HepG2 (cell line): ENCODE measurements around the gene ZNF526. TPM values are rescaled to one million over a fixed set of nuclear protein-coding genes. Genes with fewer than 3 reads are reported as not detected.
A peak's percentile ranks its signal among the peaks of the same experiment; 100 is the strongest.

Experiments
- CENPT ChIP-seq: sonication (generic); formaldehyde crosslinking; IDR thresholded peaks from 2 replicates; pipeline ENCODE4 v1.8.0; 2022; ENCODE audit warnings: low read depth, mild to moderate bottlenecking, moderate library complexity, missing genetic modification reagents
- CREB1 ChIP-seq, 2 experiments: fragments of 450-650 bp in 1 of 2; IDR thresholded peaks; 2 replicates each; pipeline ENCODE4 v1.6.1; 2016 to 2017; ENCODE audit warnings: control low read depth in 1 of 2, mild to moderate bottlenecking in 1 of 2, missing compliant biosample characterization in 1 of 2, missing genetic modification characterization in 1 of 2
- EED ChIP-seq: sonication (generic); formaldehyde crosslinking; IDR thresholded peaks from 2 replicates; pipeline ENCODE4 v1.5.0; 2020; ENCODE audit warnings: mild to moderate bottlenecking, missing genetic modification reagents
- ELF4 ChIP-seq: sonication (generic); formaldehyde crosslinking; IDR thresholded peaks from 2 replicates; pipeline ENCODE4 v1.5.0; 2020; ENCODE audit warnings: missing genetic modification reagents, mild to moderate bottlenecking, moderate library complexity, borderline replicate concordance
- IKZF1 ChIP-seq: fragments of 450-650 bp; IDR thresholded peaks from 2 replicates; pipeline ENCODE4 v1.7.1; 2016
- KLF15 ChIP-seq: sonication (generic); formaldehyde crosslinking; IDR thresholded peaks from 2 replicates; pipeline ENCODE4 v1.8.1; 2023; ENCODE audit warnings: borderline replicate concordance, mild to moderate bottlenecking, inconsistent platforms, missing genetic modification reagents, mixed read lengths
- NFKB2 ChIP-seq: sonication (generic); formaldehyde crosslinking; IDR thresholded peaks from 2 replicates; pipeline ENCODE4 v1.4.0; 2020; ENCODE audit warnings: missing genetic modification reagents, borderline replicate concordance
- NR2C2 ChIP-seq: sonication (generic); formaldehyde crosslinking; IDR thresholded peaks from 2 replicates; pipeline ENCODE4 v1.4.0; 2020; ENCODE audit warnings: missing genetic modification reagents, mild to moderate bottlenecking, moderate library complexity, borderline replicate concordance
- SMYD3 ChIP-seq: sonication (generic); formaldehyde crosslinking; IDR thresholded peaks from 2 replicates; pipeline ENCODE4 v1.8.1; 2023; ENCODE audit warnings: mild to moderate bottlenecking, missing genetic modification reagents
- STAT5B ChIP-seq: sonication (generic); formaldehyde crosslinking; IDR thresholded peaks from 2 replicates; pipeline ENCODE4 v1.4.0; 2020; ENCODE audit warnings: missing genetic modification reagents
- ZNF333 ChIP-seq: sonication (generic); formaldehyde crosslinking; IDR thresholded peaks from 2 replicates; pipeline ENCODE4 v1.4.0; 2020; ENCODE audit warnings: mild to moderate bottlenecking, missing genetic modification reagents, borderline replicate concordance
- polyA plus RNA-seq, 8 experiments: library from polyadenylated mRNA; depleted of rRNA in 3 of 8; stranded (reverse) in 7 of 8; unstranded in 1 of 8; fragments of >200 nt; fragmentation: Illumina TruSeq in 4 of 8; extraction: Trizol in 4 of 8; gene quantifications; 2 replicates each; pipeline versions ENCODE4 v1.2.1 to v1.2.3, GENCODE V29; 2011 to 2016; ENCODE audit warnings: low read depth in 4 of 8, missing spikeins in 1 of 8, mixed read lengths in 1 of 8; ENCODE audit not compliant: insufficient read depth in 1 of 8
- total RNA-seq, 5 experiments: library from RNA; depleted of rRNA; stranded (reverse); fragments of >200 nt; fragmentation: Illumina TruSeq; extraction: Trizol; gene quantifications; 2 replicates each; pipeline ENCODE4 v1.2.3, GENCODE V29; 2016; ENCODE audit warnings: low read depth in 1 of 5
- TF ChIP-seq, protein P1 (sequence below), 2 experiments: sonication (generic) in 1 of 2; formaldehyde crosslinking in 1 of 2; IDR thresholded peaks; 2 replicates each; pipeline versions ENCODE4 v1.6.1 to v1.9.0; 2014 to 2022; ENCODE audit warnings: antibody characterized with exemption in 1 of 2, borderline replicate concordance in 1 of 2, inconsistent platforms in 1 of 2, low read depth in 1 of 2, missing genetic modification reagents in 1 of 2
- TF ChIP-seq, protein P2 (sequence below): sonication (generic); formaldehyde crosslinking; IDR thresholded peaks from 2 replicates; pipeline ENCODE4 v1.5.0; 2020; ENCODE audit warnings: mild to moderate bottlenecking, missing genetic modification reagents
- TF ChIP-seq, protein P3 (sequence below): sonication (generic); formaldehyde crosslinking; IDR thresholded peaks from 2 replicates; pipeline ENCODE4 v1.4.0; 2020; ENCODE audit warnings: mild to moderate bottlenecking, missing genetic modification reagents
- TF ChIP-seq, protein P4 (sequence below): fragments of 450-650 bp; IDR thresholded peaks from 2 replicates; pipeline ENCODE4 v1.6.1; 2017; ENCODE audit warnings: mild to moderate bottlenecking
- TF ChIP-seq, protein P5 (sequence below): sonication (generic); IDR thresholded peaks from 2 replicates; pipeline ENCODE4 v1.6.1; 2016; ENCODE audit warnings: low read depth, borderline replicate concordance

The ZNF526 gene
- total and polyA plus RNA-seq, 2 of the 13 experiments (the other 11 are each of a cell fraction or from before 2014, with no cell fraction given): 3.3 to 8.4 TPM

DNA sequence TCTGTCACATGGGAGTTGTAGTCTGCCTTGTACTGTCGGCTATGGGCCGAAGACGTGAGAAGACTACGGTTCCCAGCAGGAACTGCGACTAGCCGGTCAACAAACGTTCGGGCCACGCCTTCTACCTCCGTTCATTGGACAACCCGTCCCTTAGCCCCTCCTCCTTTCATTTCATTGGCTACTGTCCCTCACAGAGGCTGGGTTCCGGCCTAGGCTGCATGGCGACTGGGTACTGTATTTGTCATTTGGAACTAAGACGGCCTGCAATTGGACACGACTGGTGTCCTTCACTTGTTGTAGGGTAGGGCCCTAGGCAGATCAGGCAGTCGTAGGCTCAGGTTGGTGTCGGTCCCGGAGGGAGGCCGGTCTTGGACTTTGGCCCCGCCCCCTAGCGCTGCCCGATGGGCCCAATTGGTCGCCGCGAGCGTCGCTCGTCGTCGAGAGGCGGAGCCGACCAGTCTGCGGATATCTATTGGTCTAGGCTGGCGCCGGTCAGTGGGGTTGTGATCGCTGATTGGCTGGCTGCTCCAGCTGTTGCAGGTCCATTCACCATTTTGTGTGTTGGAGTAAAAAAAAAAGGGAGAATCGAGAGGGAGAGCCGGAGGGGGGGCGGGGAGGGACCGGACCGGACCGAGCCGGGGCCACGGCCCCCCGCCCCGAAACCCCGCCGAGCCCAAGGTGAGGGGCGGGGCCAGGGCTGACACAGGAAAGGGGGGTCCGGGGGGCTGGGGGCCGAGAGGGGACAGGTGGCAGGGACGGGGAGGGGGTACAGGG is 48.8 kb downstream of the ZNF526 start, which contains the start of gene CIC (continued):
- TF ChIP-seq, protein P1, sequence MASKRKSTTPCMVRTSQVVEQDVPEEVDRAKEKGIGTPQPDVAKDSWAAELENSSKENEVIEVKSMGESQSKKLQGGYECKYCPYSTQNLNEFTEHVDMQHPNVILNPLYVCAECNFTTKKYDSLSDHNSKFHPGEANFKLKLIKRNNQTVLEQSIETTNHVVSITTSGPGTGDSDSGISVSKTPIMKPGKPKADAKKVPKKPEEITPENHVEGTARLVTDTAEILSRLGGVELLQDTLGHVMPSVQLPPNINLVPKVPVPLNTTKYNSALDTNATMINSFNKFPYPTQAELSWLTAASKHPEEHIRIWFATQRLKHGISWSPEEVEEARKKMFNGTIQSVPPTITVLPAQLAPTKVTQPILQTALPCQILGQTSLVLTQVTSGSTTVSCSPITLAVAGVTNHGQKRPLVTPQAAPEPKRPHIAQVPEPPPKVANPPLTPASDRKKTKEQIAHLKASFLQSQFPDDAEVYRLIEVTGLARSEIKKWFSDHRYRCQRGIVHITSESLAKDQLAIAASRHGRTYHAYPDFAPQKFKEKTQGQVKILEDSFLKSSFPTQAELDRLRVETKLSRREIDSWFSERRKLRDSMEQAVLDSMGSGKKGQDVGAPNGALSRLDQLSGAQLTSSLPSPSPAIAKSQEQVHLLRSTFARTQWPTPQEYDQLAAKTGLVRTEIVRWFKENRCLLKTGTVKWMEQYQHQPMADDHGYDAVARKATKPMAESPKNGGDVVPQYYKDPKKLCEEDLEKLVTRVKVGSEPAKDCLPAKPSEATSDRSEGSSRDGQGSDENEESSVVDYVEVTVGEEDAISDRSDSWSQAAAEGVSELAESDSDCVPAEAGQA (IDR thresholded peaks at IDR 0.05; ENCODE audit: low read depth): peak; percentile 63; the same call in 1 of the 2 replicates
- TF ChIP-seq, protein P1 (CRISPR knock-in tag; IDR thresholded peaks at IDR 0.05; ENCODE audit: borderline replicate concordance): no peak
- TF ChIP-seq ELF4 (CRISPR knock-in tag) (peak; percentile 63; the same call in 1 of the 2 replicates), CREB1 (IDR thresholded peaks at IDR 0.05) (peak; percentile 92), CREB1 (CRISPR knock-in tag; IDR thresholded peaks at IDR 0.05) (peak; percentile 93), ZNF333 (no peak), SMYD3 (no peak), NR2C2 (CRISPR knock-in tag) (peak; percentile 70; the same call in 1 of the 2 replicates), STAT5B (CRISPR knock-in tag) (no peak), EED (CRISPR knock-in tag) (no peak), KLF15 (CRISPR knock-in tag) (no peak), NFKB2 (CRISPR knock-in tag) (no peak), IKZF1 (no peak), CENPT (no peak)
- TF ChIP-seq, protein P2, sequence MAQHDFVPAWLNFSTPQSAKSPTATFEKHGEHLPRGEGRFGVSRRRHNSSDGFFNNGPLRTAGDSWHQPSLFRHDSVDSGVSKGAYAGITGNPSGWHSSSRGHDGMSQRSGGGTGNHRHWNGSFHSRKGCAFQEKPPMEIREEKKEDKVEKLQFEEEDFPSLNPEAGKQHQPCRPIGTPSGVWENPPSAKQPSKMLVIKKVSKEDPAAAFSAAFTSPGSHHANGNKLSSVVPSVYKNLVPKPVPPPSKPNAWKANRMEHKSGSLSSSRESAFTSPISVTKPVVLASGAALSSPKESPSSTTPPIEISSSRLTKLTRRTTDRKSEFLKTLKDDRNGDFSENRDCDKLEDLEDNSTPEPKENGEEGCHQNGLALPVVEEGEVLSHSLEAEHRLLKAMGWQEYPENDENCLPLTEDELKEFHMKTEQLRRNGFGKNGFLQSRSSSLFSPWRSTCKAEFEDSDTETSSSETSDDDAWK: no peak
- TF ChIP-seq, protein P3, sequence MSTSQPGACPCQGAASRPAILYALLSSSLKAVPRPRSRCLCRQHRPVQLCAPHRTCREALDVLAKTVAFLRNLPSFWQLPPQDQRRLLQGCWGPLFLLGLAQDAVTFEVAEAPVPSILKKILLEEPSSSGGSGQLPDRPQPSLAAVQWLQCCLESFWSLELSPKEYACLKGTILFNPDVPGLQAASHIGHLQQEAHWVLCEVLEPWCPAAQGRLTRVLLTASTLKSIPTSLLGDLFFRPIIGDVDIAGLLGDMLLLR: no peak
- TF ChIP-seq, protein P4, sequence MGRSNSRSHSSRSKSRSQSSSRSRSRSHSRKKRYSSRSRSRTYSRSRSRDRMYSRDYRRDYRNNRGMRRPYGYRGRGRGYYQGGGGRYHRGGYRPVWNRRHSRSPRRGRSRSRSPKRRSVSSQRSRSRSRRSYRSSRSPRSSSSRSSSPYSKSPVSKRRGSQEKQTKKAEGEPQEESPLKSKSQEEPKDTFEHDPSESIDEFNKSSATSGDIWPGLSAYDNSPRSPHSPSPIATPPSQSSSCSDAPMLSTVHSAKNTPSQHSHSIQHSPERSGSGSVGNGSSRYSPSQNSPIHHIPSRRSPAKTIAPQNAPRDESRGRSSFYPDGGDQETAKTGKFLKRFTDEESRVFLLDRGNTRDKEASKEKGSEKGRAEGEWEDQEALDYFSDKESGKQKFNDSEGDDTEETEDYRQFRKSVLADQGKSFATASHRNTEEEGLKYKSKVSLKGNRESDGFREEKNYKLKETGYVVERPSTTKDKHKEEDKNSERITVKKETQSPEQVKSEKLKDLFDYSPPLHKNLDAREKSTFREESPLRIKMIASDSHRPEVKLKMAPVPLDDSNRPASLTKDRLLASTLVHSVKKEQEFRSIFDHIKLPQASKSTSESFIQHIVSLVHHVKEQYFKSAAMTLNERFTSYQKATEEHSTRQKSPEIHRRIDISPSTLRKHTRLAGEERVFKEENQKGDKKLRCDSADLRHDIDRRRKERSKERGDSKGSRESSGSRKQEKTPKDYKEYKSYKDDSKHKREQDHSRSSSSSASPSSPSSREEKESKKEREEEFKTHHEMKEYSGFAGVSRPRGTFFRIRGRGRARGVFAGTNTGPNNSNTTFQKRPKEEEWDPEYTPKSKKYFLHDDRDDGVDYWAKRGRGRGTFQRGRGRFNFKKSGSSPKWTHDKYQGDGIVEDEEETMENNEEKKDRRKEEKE: no peak
- TF ChIP-seq, protein P5, sequence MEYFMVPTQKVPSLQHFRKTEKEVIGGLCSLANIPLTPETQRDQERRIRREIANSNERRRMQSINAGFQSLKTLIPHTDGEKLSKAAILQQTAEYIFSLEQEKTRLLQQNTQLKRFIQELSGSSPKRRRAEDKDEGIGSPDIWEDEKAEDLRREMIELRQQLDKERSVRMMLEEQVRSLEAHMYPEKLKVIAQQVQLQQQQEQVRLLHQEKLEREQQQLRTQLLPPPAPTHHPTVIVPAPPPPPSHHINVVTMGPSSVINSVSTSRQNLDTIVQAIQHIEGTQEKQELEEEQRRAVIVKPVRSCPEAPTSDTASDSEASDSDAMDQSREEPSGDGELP: peak; percentile 99
